GM19328 (cell line): ENCODE results near the gene LTBP1.
"Not testable (repeated sequence)": the region's sequence is repeated elsewhere in the genome, so short reads cannot be mapped to it uniquely, and the experiment has no call there.

Source experiments
- ATAC-seq: cut with Tn5 transposase; IDR thresholded peaks from one replicate; pipeline ENCODE4 v1.9.1; 2021; ENCODE audit warnings: mild to moderate bottlenecking, moderate library complexity; ENCODE audit not compliant: unreplicated experiment

LTBP1 gene

DNA sequence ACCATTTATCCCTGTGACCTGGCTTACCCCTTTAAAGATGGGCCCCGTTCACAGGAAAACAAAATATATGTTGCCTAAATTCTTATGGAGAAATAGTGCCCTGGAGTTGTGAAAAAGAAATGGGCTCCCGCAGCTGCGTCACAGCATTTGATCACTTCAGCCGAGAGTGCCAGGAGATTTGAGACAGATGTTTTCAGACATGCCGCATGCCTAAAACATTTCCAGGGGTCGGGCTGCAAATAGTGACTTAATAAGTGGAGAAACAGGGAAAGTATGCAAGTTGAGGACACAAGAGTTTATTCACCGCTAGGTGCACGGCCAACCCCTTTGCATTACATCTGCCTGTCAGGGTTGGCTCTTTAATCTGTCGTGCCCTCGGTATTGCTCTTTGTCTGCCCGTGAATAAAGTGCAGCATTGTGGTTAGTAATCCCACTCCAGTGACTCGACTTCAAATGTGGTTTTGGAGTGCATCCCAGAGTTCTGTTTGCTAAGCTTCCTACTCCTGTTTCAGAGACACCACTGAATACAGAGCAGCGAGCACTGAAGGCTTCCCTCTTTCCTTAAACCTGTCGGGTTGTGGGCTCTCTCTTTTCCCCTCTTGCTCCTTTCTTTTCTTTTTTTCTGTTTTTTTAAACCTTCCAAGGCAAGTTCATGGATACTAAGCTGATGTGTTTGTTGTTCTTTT, 187.5 kb downstream of the LTBP1 start:
- ATAC-seq: no peak

GRCh38 chr2:33134791-33135560, 188.2 kb downstream of the LTBP1 start:
- no peak for ATAC-seq

GRCh38 chr2:33135645-33136044, 188.9 kb downstream of the LTBP1 start:
- no peak for ATAC-seq

DNA sequence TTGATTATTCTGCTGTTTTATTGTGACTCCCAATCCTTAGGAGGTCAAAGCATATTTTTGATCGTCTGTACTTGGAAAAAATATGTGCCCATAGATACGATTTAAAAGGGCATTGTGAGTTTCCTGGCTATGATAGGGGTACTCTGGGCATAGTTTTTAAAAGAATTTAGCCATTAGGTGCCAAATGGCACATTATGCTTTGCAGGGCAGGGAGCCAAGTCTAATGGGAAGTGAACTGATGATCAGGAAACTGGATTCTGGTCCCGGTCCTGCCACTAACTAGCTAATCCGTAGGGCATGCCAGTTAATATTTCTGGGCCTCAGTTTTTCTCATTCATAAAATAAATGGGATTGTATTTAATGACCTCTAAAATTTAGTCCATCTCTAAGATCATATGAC, 189.3 kb downstream of the LTBP1 start:
- ATAC-seq: no peak

GRCh38 chr2:33136566-33136965, 189.8 kb downstream of the LTBP1 start:
- ATAC-seq: no peak

DNA sequence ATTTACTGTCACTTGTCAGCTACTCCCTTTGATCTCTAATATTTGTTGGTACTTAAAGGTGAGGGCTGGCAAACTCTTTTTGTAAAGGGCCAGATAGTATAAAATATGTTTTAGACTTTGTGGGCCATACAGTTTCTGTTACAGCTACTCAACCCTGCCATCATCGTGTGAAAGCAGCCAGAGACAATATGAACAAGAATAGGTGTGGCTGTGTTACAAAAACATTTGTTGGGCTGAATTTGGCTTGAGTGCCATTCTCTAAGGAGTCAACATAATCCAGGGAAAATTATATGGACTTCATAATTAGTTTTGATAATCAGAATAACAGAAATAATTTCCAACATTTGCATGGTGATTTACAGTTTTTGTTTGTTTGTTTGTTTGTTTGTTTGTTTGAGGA, 190.6 kb downstream of the LTBP1 start:
- ATAC-seq: no peak

DNA sequence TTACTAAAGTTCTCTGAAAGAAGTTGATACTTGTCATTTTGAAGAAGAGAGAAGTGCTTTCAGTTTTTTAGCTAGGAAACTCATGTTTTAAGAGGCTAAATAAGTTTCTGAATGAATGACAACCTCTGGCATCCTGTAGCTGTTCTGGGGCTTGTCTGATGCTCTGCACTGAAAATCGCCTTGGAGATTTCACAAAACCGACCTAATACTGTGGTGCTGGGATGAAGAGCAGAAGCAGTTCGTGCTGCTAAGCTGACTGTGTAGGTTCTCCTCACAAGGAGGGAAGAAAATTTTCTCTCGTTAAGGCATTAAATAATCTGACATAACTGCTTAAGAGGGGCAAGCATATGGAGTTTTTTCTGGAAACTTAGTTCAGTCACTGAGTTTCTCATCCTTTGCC, 193.2 kb downstream of the LTBP1 start:
- no peak for ATAC-seq

- ATAC-seq: no peak
Observed at GRCh38 chr2:33141476-33141875, 194.7 kb downstream of the LTBP1 start.

DNA sequence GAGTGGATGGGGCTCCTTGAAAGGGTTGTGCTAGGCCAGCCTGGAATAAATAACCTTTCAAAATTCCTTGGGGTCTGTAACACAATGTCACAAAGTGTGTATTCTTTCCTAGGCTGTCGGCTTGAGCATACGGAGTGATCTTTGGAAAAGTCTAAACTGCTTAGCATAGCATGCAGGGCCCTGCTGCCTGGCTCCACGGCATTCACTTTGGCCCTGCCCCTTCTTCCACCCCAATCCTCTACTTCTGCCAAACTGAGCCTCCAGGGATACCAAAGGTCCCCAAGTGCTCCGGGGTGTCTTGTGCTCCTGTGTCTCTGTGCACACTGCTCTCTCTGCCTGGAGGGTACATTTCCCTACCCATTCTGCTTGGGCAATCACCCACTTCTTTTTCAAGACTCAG, 196.1 kb downstream of the LTBP1 start:
- no peak for ATAC-seq

- ATAC-seq: no peak
Observed at GRCh38 chr2:33144243-33144642, 197.5 kb downstream of the LTBP1 start.

DNA sequence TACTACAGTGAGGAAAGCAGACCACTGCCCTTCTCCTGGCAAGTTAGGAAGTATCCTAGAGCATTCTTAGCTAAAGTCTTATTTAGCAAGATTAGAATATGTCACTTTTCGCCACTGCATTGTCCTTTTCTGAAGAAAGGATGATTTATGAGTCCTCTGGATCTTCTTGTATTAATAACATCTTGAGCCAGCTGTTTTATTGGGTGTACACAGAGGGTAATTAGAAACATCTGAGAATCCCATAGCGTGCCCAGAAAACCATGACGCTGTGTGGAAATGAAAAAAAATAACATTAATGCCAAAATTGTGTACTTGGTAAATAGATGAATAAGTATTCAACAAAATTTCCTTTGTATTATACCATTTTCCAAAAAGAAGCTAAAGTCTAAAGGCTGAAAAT, 198.7 kb downstream of the LTBP1 start:
- no peak for ATAC-seq

DNA sequence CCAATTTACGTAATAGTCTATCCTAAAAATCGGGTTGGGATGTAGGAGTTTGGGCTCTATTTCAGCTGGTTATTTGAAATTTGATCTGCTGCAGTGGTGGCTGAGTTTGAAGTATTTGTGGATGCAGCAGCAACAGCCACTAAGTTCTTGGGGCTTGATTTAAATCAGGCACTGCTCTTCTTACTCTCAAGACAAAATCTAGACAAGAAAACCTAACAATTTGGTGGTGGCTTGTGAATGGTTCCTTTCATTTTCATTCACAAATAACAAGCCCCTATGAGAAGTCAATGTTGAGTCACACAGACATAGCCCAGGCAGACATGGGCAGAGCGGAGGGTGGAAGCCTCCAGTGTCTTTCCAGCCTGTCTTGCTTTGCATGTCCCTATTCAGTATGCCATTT, 199.3 kb downstream of the LTBP1 start:
- ATAC-seq: no peak

DNA sequence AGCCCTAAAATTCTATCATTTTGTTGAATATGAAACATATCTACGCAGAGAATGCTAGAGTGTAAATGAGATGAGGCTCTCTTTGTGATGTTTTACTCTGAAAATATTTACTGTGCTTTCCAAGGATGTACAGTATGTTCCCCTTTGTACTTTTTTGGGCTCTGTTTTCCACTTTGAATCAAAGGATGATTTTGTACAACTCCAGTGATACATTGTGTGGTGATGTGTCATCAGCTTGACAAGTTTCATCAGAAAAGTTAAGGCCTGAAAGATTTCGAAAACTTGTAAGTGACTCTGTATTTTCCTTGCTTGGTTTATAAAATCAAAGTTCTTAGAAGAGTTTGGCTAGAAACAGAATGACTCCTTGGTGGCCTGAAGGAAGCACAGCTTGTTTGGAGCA, 206.3 kb downstream of the LTBP1 start:
- no peak for ATAC-seq

DNA sequence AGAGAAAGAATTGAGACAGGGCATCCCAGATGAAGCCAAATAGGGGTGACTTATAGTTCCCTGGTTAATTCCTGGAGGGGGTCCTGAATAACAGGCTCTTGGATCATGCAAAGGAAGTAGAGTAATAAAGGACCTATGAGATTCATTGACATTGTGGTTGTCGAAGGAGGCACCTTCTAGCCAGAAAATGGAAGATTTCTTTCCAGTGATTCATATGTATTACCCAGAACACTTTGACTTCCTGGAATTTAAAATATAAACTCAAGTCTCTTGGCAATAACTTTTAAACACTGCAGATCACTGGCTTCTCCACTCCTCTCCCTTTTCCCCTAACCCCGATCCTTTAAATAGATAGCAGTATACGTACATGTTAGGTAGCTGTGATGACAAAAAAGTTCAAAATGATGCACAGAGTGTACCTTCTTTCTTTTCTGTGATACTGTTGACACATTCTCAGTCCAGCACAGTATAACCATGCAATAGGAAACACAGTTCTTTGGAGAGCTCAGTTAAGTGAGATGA, 211.8 kb downstream of the LTBP1 start:
- ATAC-seq: no peak

GRCh38 chr2:33160191-33160590, 213.4 kb downstream of the LTBP1 start:
- ATAC-seq: no peak

GRCh38 chr2:33166287-33166881, 219.6 kb downstream of the LTBP1 start:
- no peak for ATAC-seq

- ATAC-seq: no peak
Observed at GRCh38 chr2:33167622-33168245, 221.0 kb downstream of the LTBP1 start.

DNA sequence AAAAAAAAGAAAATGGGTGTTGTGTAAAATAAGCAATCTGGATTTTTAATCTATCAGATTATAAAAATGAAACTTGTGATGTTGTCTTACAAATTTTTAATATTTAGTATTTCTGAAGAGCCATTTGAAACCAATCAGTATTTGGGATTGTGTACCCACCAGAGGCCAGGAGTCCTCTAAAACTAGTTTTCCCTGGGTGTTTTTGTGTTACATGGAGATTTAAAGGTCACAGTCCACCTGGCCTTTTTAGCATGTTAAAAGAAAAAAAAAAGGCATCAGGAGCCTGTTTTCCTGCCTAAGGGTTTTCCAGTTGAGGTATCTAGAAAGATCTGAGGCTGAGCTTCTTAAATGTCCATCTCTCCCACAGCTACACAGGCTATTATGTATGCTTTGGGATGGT, 221.7 kb downstream of the LTBP1 start:
- no peak for ATAC-seq

GRCh38 chr2:33168922-33169321, 222.2 kb downstream of the LTBP1 start:
- no peak for ATAC-seq

- not testable (repeated sequence) for ATAC-seq
Observed at GRCh38 chr2:33170251-33170650, 223.5 kb downstream of the LTBP1 start.

GRCh38 chr2:33177627-33178026, 230.9 kb downstream of the LTBP1 start:
- ATAC-seq: no peak
